Hippocampal formation (tissue), 2 donors: ENCODE data around the gene HLCS.

Experiments
- DNase-seq, 2 donors: peaks; one replicate each; lab custom pipeline; 2025; lab: John Stamatoyannopoulos, UW

The HLCS gene

GRCh38 chr21:36701756-36702621 lies 264.5 kb downstream of the HLCS start:
- DNase-seq, result no peak

GRCh38 chr21:36700971-36701755 lies 265.3 kb downstream of the HLCS start:
- DNase-seq, result no peak
